Gastrocnemius medialis (tissue), 4 donors: Measurements from ENCODE around the gene TMPRSS3.

Source experiments
- CTCF ChIP-seq, 5 experiments: fragments of 450-650 bp in 3 of 5; fragments of 200-600 bp in 2 of 5; sonication (generic) in 2 of 5; IDR thresholded peaks in 4 of 5; conservative IDR thresholded peaks in 1 of 5; 1 replicate in 4 of 5; 2 replicates in 1 of 5; pipeline ENCODE4 v1.5.1; 2016 to 2019; ENCODE audit warnings: antibody characterized with exemption in 5 of 5, mild to moderate bottlenecking in 3 of 5, moderate library complexity in 3 of 5
- POLR2A ChIP-seq, 2 donors: fragments of 450-650 bp; IDR thresholded peaks; one replicate each; pipeline ENCODE4 v1.6.1; 2017; ENCODE audit warnings: antibody characterized with exemption in 2 of 2, mild to moderate bottlenecking in 2 of 2, moderate library complexity in 2 of 2

- no peak for TF ChIP-seq CTCF (IDR thresholded peaks at IDR 0.05 in 4 of 5, conservative IDR thresholded peaks at IDR 0.05 in 1 of 5)
- TF ChIP-seq POLR2A (IDR thresholded peaks at IDR 0.05) = no peak
Measured at GRCh38 chr21:42429856-42430255, 34.0 kb upstream of the TMPRSS3 start.
